ENCODE results near the gene NCKAP5.

The NCKAP5 gene

GRCh38 chr2:132896073-132896472 is 672.2 kb downstream of the NCKAP5 start:
- Histone ChIP-seq H3K27ac (replicated peaks) (no peak overlapping the region), H3K4me3 (replicated peaks; ENCODE audit: insufficient read depth, low read length) (no peak overlapping the region), H3K27me3 (ENCODE audit: insufficient read depth, poor library complexity, severe bottlenecking) (no peaks in the 10 kb centered on the region)
- TF ChIP-seq CTCF (IDR thresholded peaks at IDR 0.05; ENCODE audit: insufficient read depth, low read length) (no peak), POLR2AphosphoS5 (IDR thresholded peaks at IDR 0.05; ENCODE audit: low read depth) (no peak), REST (IDR thresholded peaks at IDR 0.05; ENCODE audit: insufficient replicate concordance, low read depth) (no peak), SPI1 (IDR thresholded peaks at IDR 0.05; ENCODE audit: borderline replicate concordance, low read depth) (no peak), GABPA (IDR thresholded peaks at IDR 0.05; ENCODE audit: low read depth) (no peak)
- no peak for DNase-seq (ENCODE audit: low read depth in 1 of 2, low spot score in 1 of 2)

GRCh38 chr2:132891498-132891897 is 676.8 kb downstream of the NCKAP5 start:
- Histone ChIP-seq H3K4me3 (replicated peaks; ENCODE audit: insufficient read depth, low read length) (no peak overlapping the region), H3K27me3 (ENCODE audit: insufficient read depth, poor library complexity, severe bottlenecking) (no peaks in the 10 kb centered on the region), H3K27ac (replicated peaks) (no peak overlapping the region)
- TF ChIP-seq CTCF (IDR thresholded peaks at IDR 0.05; ENCODE audit: insufficient read depth, low read length), result no peak
- no peak for TF ChIP-seq REST (IDR thresholded peaks at IDR 0.05; ENCODE audit: insufficient replicate concordance, low read depth)
- no peak for TF ChIP-seq GABPA (IDR thresholded peaks at IDR 0.05; ENCODE audit: low read depth)
- TF ChIP-seq SPI1 (IDR thresholded peaks at IDR 0.05; ENCODE audit: borderline replicate concordance, low read depth), result no peak
- TF ChIP-seq POLR2AphosphoS5 (IDR thresholded peaks at IDR 0.05; ENCODE audit: low read depth), result no peak
- no peak for DNase-seq (ENCODE audit: low read depth in 1 of 2, low spot score in 1 of 2)

- TF ChIP-seq CTCF (IDR thresholded peaks at IDR 0.05; ENCODE audit: insufficient read depth, low read length) (no peak), GABPA (IDR thresholded peaks at IDR 0.05; ENCODE audit: low read depth) (no peak), REST (IDR thresholded peaks at IDR 0.05; ENCODE audit: insufficient replicate concordance, low read depth) (no peak), SPI1 (IDR thresholded peaks at IDR 0.05; ENCODE audit: borderline replicate concordance, low read depth) (no peak), POLR2AphosphoS5 (IDR thresholded peaks at IDR 0.05; ENCODE audit: low read depth) (no peak)
- no peak for DNase-seq (ENCODE audit: low read depth in 1 of 2, low spot score in 1 of 2)
- Histone ChIP-seq H3K27me3 (ENCODE audit: insufficient read depth, poor library complexity, severe bottlenecking) (no peaks in the 10 kb centered on the region), H3K27ac (replicated peaks) (no peak overlapping the region), H3K4me3 (replicated peaks; ENCODE audit: insufficient read depth, low read length) (no peak overlapping the region)
These were observed 681.7 kb downstream of the NCKAP5 start for GRCh38 chr2:132886574-132886973.

Data from HL-60 (cell line).